Measurements from ENCODE around the gene LRBA.

- no peak for TF ChIP-seq CTCF (conservative IDR thresholded peaks at IDR 0.05 in 1 of 2, IDR thresholded peaks at IDR 0.05 in 1 of 2; ENCODE audit: low read depth in 1 of 2, low read length in 2 of 2)
- TF ChIP-seq EZH2 (IDR thresholded peaks at IDR 0.05; ENCODE audit: low read length, missing control alignments), result no peak
These were observed 784.5 kb downstream of the LRBA start for GRCh38 chr4:150230561-150230960.

Measured in fibroblast of lung (primary cell).